Measurements from ENCODE around the gene FOXA3.

FOXA3 gene

DNA sequence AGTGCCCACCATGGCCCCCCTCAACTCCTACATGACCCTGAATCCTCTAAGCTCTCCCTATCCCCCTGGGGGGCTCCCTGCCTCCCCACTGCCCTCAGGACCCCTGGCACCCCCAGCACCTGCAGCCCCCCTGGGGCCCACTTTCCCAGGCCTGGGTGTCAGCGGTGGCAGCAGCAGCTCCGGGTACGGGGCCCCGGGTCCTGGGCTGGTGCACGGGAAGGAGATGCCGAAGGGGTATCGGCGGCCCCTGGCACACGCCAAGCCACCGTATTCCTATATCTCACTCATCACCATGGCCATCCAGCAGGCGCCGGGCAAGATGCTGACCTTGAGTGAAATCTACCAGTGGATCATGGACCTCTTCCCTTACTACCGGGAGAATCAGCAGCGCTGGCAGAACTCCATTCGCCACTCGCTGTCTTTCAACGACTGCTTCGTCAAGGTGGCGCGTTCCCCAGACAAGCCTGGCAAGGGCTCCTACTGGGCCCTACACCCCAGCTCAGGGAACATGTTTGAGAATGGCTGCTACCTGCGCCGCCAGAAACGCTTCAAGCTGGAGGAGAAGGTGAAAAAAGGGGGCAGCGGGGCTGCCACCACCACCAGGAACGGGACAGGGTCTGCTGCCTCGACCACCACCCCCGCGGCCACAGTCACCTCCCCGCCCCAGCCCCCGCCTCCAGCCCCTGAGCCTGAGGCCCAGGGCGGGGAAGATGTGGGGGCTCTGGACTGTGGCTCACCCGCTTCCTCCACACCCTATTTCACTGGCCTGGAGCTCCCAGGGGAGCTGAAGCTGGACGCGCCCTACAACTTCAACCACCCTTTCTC is 8.2 kb downstream of the FOXA3 start:
- Histone ChIP-seq H4K20me1 (ENCODE audit: insufficient read depth, low read length) (no peaks in the 10 kb centered on the region), H3K4me2 (ENCODE audit: insufficient read depth, low read length) (no peak overlapping the region), H2AFZ (ENCODE audit: low read depth, low read length) (no peak overlapping the region), H3K9ac (ENCODE audit: low read depth, low read length) (no peak overlapping the region), H3K4me1 (ENCODE audit: insufficient read depth, low read length) (no peaks in the 10 kb centered on the region), H3K9me3 (ENCODE audit: insufficient read depth, low read length, severe bottlenecking) (no peaks in the 10 kb centered on the region), H3K4me3 (ENCODE audit: low read depth in 1 of 2, low read length in 2 of 2) (no peak overlapping the region), H3K79me2 (ENCODE audit: insufficient read depth, low read length) (no peaks in the 10 kb centered on the region), H3K36me3 (ENCODE audit: insufficient read depth, low read length) (no peaks in the 10 kb centered on the region), H3K27ac (ENCODE audit: low read length) (no peak overlapping the region), H3K27me3 (ENCODE audit: insufficient read depth, low read length, poor library complexity) (peaks cover 5% of the 10 kb centered on the region)
- DNase-seq (no peak), ATAC-seq (ENCODE audit: insufficient read depth, low read depth) (no peak)
- TF ChIP-seq CTCF (IDR thresholded peaks at IDR 0.05; ENCODE audit: borderline replicate concordance, extremely low read depth, low read length, poor library complexity, severe bottlenecking) (no peak), EZH2 (IDR thresholded peaks at IDR 0.05; ENCODE audit: borderline replicate concordance, low read depth, low read length, severe bottlenecking) (no peak)

DNA sequence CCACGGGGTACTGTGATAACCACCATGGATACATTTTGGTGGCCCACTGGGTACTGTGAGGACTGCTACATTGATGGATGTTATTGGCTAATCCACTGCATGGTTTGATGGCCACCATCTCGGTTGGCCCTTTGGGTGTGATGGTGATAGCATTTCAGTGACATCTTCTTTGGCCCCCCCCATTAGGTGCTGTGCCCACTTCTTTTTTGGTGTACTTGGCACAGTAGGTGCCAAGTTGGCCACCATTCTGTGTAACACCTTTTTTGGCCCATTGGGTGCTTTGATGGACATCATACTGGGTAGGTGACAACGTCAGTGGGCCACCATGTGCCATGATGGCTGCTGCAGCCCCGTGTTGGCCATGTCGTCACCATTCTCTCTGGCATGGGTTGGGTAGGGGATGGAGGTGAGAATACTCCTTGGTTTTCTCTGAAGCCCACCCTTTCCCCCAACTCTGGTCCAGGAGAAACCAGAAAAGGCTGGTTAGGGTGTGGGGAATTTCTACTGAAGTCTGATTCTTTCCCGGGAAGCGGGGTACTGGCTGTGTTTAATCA is 9.2 kb downstream of the FOXA3 start:
- DNase-seq, result no peak
- ATAC-seq (ENCODE audit: insufficient read depth, low read depth), result no peak
- Histone ChIP-seq H3K27ac (ENCODE audit: low read length) (no peak overlapping the region), H3K9me3 (ENCODE audit: insufficient read depth, low read length, severe bottlenecking) (no peaks in the 10 kb centered on the region), H3K4me1 (ENCODE audit: insufficient read depth, low read length) (no peaks in the 10 kb centered on the region), H3K9ac (ENCODE audit: low read depth, low read length) (no peak overlapping the region), H3K4me3 (ENCODE audit: low read depth in 1 of 2, low read length in 2 of 2) (no peak overlapping the region), H3K4me2 (ENCODE audit: insufficient read depth, low read length) (no peak overlapping the region), H3K27me3 (ENCODE audit: insufficient read depth, low read length, poor library complexity) (peaks cover 5% of the 10 kb centered on the region), H4K20me1 (ENCODE audit: insufficient read depth, low read length) (no peaks in the 10 kb centered on the region), H2AFZ (ENCODE audit: low read depth, low read length) (no peak overlapping the region), H3K79me2 (ENCODE audit: insufficient read depth, low read length) (no peaks in the 10 kb centered on the region), H3K36me3 (ENCODE audit: insufficient read depth, low read length) (no peaks in the 10 kb centered on the region)
- TF ChIP-seq EZH2 (IDR thresholded peaks at IDR 0.05; ENCODE audit: borderline replicate concordance, low read depth, low read length, severe bottlenecking) (no peak), CTCF (IDR thresholded peaks at IDR 0.05; ENCODE audit: borderline replicate concordance, extremely low read depth, low read length, poor library complexity, severe bottlenecking) (no peak)

DNA sequence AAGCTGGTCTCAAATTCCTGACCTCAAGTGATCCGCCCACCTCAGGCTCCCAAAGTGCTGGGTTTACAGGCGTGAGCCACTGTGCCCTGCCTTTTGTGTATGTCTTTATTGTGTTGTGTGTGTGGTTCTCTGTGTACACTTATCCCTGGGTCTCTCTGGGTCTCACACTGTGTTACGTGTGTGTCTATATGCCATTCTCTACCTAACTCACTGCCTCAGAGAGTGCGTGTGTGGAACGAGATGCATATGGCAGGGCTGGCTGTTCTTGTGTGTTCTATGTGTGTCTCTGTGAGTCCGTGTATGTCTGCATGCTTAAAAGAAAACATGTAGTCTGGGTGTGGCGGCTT is 10.5 kb downstream of the FOXA3 start:
- no peak overlapping the region for H3K4me2 ChIP-seq (ENCODE audit: insufficient read depth, low read length)
- no peaks in the 10 kb centered on the region for H3K4me1 ChIP-seq (ENCODE audit: insufficient read depth, low read length)
- no peaks in the 10 kb centered on the region for H3K9me3 ChIP-seq (ENCODE audit: insufficient read depth, low read length, severe bottlenecking)
- TF ChIP-seq CTCF (IDR thresholded peaks at IDR 0.05; ENCODE audit: borderline replicate concordance, extremely low read depth, low read length, poor library complexity, severe bottlenecking) (no peak), EZH2 (IDR thresholded peaks at IDR 0.05; ENCODE audit: borderline replicate concordance, low read depth, low read length, severe bottlenecking) (no peak)
- no peak for ATAC-seq (ENCODE audit: insufficient read depth, low read depth)
- H4K20me1 ChIP-seq (ENCODE audit: insufficient read depth, low read length), result no peaks in the 10 kb centered on the region; the same call in 1 of the 2 replicates
- no peak overlapping the region for H3K27ac ChIP-seq (ENCODE audit: low read length)
- H3K27me3 ChIP-seq (ENCODE audit: insufficient read depth, low read length, poor library complexity), result peaks cover 5% of the 10 kb centered on the region
- H3K9ac ChIP-seq (ENCODE audit: low read depth, low read length), result no peak overlapping the region
- DNase-seq, result no peak
- H3K4me3 ChIP-seq (ENCODE audit: low read depth in 1 of 2, low read length in 2 of 2), result no peak overlapping the region
- H3K36me3 ChIP-seq (ENCODE audit: insufficient read depth, low read length), result no peaks in the 10 kb centered on the region
- no peaks in the 10 kb centered on the region for H3K79me2 ChIP-seq (ENCODE audit: insufficient read depth, low read length)
- H2AFZ ChIP-seq (ENCODE audit: low read depth, low read length), result no peak overlapping the region
